Measurements from ENCODE around the gene MYO9B.
A peak's percentile ranks its signal among the peaks of the same experiment; 100 is the strongest.
"Not testable (repeated sequence)": the region's sequence is repeated elsewhere in the genome, so short reads cannot be mapped to it uniquely, and the experiment has no call there.

MYO9B gene

DNA sequence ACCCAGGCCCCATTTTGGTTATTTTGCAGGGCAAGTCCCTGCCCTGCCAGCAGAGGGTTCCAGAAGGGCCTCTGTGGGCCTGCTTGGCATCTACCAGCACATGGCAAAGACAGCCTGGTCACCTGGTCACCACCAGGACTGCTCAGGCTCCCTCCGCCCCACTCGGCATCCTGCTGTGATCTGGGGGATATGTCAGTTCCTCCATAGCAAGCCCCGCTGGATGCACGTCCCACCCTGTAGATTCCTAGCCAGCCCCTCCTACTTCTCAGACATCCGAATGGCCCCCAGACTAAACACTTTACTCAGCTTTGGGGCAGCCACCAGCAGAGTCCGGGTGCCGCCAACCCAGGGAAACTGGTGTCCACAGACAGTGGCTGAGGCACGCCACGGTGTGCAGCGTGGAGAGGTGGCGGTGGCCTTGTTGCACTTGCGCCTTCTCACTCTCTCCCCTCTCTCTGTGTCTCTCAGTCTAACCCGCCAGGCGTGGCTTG, 107.7 kb downstream of the MYO9B start:
- no peak for DNase-seq (ENCODE audit: low read depth)
- TF ChIP-seq, protein P1, sequence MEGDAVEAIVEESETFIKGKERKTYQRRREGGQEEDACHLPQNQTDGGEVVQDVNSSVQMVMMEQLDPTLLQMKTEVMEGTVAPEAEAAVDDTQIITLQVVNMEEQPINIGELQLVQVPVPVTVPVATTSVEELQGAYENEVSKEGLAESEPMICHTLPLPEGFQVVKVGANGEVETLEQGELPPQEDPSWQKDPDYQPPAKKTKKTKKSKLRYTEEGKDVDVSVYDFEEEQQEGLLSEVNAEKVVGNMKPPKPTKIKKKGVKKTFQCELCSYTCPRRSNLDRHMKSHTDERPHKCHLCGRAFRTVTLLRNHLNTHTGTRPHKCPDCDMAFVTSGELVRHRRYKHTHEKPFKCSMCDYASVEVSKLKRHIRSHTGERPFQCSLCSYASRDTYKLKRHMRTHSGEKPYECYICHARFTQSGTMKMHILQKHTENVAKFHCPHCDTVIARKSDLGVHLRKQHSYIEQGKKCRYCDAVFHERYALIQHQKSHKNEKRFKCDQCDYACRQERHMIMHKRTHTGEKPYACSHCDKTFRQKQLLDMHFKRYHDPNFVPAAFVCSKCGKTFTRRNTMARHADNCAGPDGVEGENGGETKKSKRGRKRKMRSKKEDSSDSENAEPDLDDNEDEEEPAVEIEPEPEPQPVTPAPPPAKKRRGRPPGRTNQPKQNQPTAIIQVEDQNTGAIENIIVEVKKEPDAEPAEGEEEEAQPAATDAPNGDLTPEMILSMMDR (IDR thresholded peaks at IDR 0.05; ENCODE audit: insufficient read depth, low read depth, low read length, missing control alignments): peak; percentile 12

DNA sequence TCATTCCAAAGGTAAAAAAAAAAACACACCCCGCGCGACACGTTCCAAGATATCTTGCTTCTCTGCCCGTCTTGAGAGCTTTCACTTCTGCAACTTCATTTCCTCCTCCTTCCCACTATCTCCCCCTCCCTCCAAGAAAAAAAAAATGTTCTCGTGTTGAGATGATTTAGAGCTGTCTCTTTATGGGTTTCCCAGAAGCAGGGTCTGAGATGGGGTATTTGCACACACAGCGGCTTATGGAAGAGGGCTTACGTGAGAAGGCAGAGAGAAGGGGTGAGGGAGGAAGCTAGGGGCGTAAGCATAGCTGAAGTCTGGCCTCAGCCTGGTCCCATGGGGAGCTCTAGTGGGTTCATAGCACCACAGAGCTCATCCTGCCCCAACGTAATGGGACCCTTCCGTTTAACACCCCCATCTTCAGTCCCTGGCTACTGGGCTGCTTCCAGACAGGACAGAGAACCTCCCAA, 108.3 kb downstream of the MYO9B start:
- peak; percentile 40 for DNase-seq (ENCODE audit: low read depth)
- TF ChIP-seq, protein P1 (IDR thresholded peaks at IDR 0.05; ENCODE audit: insufficient read depth, low read depth, low read length, missing control alignments): no peak
- no peak overlapping the region for H3K4me3 ChIP-seq (ENCODE audit: low read depth, low read length)

More for the DNA sequence above, 107.7 kb downstream of the MYO9B start:
- H3K4me3 ChIP-seq (ENCODE audit: low read depth, low read length): no peak overlapping the region

DNA sequence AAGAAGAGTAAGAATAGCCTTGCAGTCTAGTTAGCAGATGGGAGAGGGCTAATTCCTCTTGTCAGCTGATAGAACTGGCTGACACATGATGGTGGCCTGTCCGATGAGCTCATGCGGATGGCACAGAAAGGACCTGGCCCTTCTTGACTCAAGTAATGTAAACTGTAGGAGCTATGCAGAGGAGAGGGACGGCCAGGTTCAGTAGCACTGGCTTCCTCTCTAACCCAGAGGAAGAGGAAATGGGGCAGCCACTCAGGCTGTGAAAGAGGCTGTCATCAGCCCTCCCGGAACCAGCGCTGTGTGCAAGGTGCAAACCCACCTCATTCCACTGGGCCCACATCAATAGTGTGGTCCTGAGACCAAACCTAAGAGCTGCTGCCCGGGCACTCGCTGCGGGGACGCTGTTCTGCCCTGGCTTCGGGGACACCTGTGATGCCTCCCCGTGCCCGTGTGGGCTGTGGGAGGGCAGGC, 108.8 kb downstream of the MYO9B start:
- H3K4me3 ChIP-seq (ENCODE audit: low read depth, low read length): no peak overlapping the region
- TF ChIP-seq, protein P1 (IDR thresholded peaks at IDR 0.05; ENCODE audit: insufficient read depth, low read depth, low read length, missing control alignments): no peak
- no peak for DNase-seq (ENCODE audit: low read depth)

DNA sequence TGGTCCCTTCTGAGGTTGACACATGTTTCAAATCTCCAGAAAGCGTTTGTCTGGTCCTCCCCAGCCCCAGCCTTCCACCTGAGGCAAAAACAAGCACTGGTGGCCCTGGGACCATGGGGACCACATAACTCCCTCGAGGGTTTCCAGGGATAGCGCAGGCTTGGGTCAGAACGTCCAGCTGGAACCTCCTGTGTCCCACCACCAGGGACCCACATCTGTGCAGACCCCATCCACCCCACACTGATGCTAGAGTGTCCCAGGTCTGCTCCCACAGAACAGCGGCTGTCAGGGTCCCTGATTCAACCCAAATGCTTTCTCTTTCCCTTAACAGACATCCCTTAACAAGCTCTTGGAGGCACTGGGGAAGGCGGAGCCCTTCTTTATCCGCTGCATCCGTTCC, 110.0 kb downstream of the MYO9B start:
- H3K4me3 ChIP-seq (ENCODE audit: low read depth, low read length): no peak overlapping the region
- no peak for DNase-seq (ENCODE audit: low read depth)
- TF ChIP-seq, protein P1 (IDR thresholded peaks at IDR 0.05; ENCODE audit: insufficient read depth, low read depth, low read length, missing control alignments): no peak

DNA sequence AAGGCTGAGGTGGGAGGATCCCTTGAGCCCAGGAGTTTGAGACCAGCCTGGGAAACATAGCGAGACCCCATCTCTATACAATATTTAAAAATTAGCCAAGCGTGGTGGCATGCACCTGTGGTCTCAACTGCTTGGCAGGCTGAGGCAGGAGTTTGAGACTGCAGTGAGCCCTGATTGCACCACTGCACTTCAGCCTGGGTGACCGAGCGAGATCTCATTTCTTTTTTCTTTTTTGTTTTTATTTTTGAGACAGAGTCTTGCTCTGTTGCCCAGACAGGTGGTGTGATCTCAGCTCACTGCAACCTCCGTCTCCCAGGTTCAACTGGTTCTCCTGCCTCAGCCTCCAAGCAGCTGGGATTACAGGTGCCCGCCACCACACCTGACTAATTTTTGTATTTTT, 116.2 kb downstream of the MYO9B start:
- H3K4me3 ChIP-seq (ENCODE audit: low read depth, low read length); DNase-seq (ENCODE audit: low read depth): not testable (repeated sequence)

DNA sequence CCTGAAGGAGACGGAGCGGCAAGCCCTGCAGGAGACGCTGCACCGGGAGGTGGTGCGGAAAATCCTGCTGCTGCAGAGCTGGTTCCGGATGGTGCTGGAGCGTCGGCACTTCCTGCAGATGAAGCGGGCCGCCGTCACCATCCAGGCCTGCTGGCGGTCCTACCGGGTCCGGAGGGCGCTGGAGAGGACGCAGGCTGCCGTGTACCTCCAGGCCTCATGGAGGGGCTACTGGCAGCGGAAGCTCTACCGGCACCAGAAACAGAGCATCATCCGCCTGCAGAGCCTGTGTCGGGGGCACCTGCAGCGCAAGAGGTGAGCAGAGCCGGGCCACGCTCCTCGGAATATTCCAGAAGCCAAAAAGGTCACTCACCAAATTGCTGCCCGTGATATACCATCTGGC, 117.2 kb downstream of the MYO9B start:
- no peak overlapping the region for H3K4me3 ChIP-seq (ENCODE audit: low read depth, low read length)
- no peak for DNase-seq (ENCODE audit: low read depth)
- TF ChIP-seq, protein P1 (IDR thresholded peaks at IDR 0.05; ENCODE audit: insufficient read depth, low read depth, low read length, missing control alignments): no peak

DNA sequence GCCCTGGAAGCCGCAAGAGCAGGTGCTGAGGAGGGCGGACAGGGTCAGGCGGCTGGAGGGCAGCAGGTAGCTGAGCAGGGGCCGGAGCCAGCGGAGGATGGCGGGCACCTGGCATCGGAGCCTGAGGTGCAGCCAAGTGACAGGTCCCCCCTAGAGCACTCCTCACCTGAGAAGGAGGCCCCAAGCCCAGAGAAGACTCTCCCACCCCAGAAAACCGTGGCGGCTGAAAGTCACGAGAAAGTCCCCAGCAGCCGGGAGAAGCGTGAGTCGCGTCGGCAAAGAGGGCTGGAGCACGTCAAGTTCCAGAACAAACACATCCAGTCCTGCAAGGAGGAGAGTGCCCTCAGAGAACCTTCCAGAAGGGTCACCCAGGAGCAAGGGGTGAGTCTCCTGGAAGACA, 119.0 kb downstream of the MYO9B start:
- H3K4me3 ChIP-seq (ENCODE audit: low read depth, low read length): no peak overlapping the region
- DNase-seq (ENCODE audit: low read depth): no peak
- TF ChIP-seq, protein P1 (IDR thresholded peaks at IDR 0.05; ENCODE audit: insufficient read depth, low read depth, low read length, missing control alignments): no peak

Measured in GM12865 (cell line).